Gastrocnemius medialis (tissue), 4 donors: ENCODE results near the gene ABCA6. TPM values are rescaled to one million over a fixed set of nuclear protein-coding genes. Genes with fewer than 3 reads are reported as not detected.

Experiments used
- ATAC-seq, 2 donors: fragments of 150-250 bp; one replicate each; pipeline ENCODE4 v1.9.1; 2016
- DNase-seq, 2 donors: peaks; one replicate each; pipeline ENCODE4 v3.0.0-alpha.2; 2019
- H3K27ac ChIP-seq, 4 donors: fragments of 200-600 bp; sonication (generic); 1 replicate in 1 of 4; 2 replicates in 3 of 4; pipeline ENCODE4 v1.5.1; 2016 to 2018; ENCODE audit warnings: mild to moderate bottlenecking in 2 of 4, moderate library complexity in 1 of 4
- H3K27me3 ChIP-seq, 3 donors: fragments of 200-600 bp; sonication (generic) in 2 of 3; 1 replicate in 1 of 3; 2 replicates in 2 of 3; pipeline versions ENCODE4 v1.5.1 to v1.6.0; 2016 to 2019; ENCODE audit warnings: mild to moderate bottlenecking in 1 of 3, moderate library complexity in 1 of 3
- H3K36me3 ChIP-seq, 2 donors: fragments of 200-600 bp; sonication (generic) in 1 of 2; one replicate each; pipeline ENCODE4 v1.5.1; 2017 to 2018
- H3K4me1 ChIP-seq, 2 donors: fragments of 200-600 bp; sonication (generic) in 1 of 2; one replicate each; pipeline ENCODE4 v1.5.1; 2016 to 2017; ENCODE audit warnings: mild to moderate bottlenecking in 2 of 2
- H3K4me3 ChIP-seq, 4 donors: fragments of 200-600 bp; sonication (generic) in 3 of 4; 1 replicate in 1 of 4; 2 replicates in 3 of 4; pipeline ENCODE4 v1.5.1; 2016 to 2019; ENCODE audit warnings: mild to moderate bottlenecking in 2 of 4
- H3K9me3 ChIP-seq, 3 donors: fragments of 200-600 bp; sonication (generic) in 2 of 3; 1 replicate in 1 of 3; 2 replicates in 2 of 3; pipeline ENCODE4 v1.5.1; 2016 to 2019
- POLR2A ChIP-seq, 2 donors: fragments of 450-650 bp; IDR thresholded peaks; one replicate each; pipeline ENCODE4 v1.6.1; 2017; ENCODE audit warnings: antibody characterized with exemption in 2 of 2, mild to moderate bottlenecking in 2 of 2, moderate library complexity in 2 of 2
- in situ Hi-C, 4 donors: fragments of 200-750 bp; cut with MboI; loops; one replicate each; pipeline versions ENCODE4 v1.15.0 to v1.8.0; 2017; ENCODE audit warnings: low sequenced_read_pairs in 4 of 4
- intact Hi-C: fragments of 100-400 bp; cut with DNase I; formaldehyde crosslinking; loops from one replicate; pipeline ENCODE4 v1.15.1; 2023; ENCODE audit warnings: low total_unique reads
- total RNA-seq, 4 donors: library from RNA; depleted of rRNA; stranded (reverse); fragments of >200 nt; gene quantifications; one replicate each; pipeline versions ENCODE4 v1.1.0 to v1.2.3, GENCODE V29; 2016
- TF ChIP-seq, protein P1 (sequence below), 5 experiments: fragments of 450-650 bp in 3 of 5; fragments of 200-600 bp in 2 of 5; sonication (generic) in 2 of 5; IDR thresholded peaks in 4 of 5; conservative IDR thresholded peaks in 1 of 5; 1 replicate in 4 of 5; 2 replicates in 1 of 5; pipeline ENCODE4 v1.5.1; 2016 to 2019; ENCODE audit warnings: antibody characterized with exemption in 5 of 5, mild to moderate bottlenecking in 3 of 5, moderate library complexity in 3 of 5

Gene ABCA6
- total RNA-seq, 4 donors from 2014 or later = 12.8 to 82.3 (median 15.7) TPM

DNA sequence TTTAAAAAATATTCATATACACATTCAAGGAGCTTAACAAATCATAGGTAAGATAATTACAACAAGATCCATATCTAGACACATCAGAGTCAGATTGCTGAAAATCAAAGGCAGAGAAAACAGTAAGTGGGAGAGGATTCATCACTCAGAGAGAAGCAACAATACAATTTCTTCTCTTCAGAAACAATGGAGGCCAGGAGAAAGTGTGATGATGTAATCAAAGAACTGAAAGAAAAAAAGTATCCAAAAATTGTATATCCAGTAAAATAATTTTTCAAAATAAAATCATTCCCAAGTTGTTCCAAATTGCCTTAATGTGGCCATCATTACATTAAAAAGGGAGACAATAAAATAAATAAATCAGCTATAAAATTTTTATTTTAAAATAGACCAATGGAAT lies 17.7 kb upstream of the ABCA6 start:
- TF ChIP-seq, protein P1, sequence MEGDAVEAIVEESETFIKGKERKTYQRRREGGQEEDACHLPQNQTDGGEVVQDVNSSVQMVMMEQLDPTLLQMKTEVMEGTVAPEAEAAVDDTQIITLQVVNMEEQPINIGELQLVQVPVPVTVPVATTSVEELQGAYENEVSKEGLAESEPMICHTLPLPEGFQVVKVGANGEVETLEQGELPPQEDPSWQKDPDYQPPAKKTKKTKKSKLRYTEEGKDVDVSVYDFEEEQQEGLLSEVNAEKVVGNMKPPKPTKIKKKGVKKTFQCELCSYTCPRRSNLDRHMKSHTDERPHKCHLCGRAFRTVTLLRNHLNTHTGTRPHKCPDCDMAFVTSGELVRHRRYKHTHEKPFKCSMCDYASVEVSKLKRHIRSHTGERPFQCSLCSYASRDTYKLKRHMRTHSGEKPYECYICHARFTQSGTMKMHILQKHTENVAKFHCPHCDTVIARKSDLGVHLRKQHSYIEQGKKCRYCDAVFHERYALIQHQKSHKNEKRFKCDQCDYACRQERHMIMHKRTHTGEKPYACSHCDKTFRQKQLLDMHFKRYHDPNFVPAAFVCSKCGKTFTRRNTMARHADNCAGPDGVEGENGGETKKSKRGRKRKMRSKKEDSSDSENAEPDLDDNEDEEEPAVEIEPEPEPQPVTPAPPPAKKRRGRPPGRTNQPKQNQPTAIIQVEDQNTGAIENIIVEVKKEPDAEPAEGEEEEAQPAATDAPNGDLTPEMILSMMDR (IDR thresholded peaks at IDR 0.05 in 4 of 5, conservative IDR thresholded peaks at IDR 0.05 in 1 of 5) = no peak
- TF ChIP-seq POLR2A (IDR thresholded peaks at IDR 0.05) = no peak
- H3K9me3 ChIP-seq = no peaks in the 10 kb centered on the region
- in situ Hi-C loops (no loop called here), intact Hi-C loops (no loop called here)
- no peaks in the 10 kb centered on the region for H3K4me1 ChIP-seq
- no peaks in the 10 kb centered on the region for H3K27me3 ChIP-seq
- no peak overlapping the region for H3K4me3 ChIP-seq
- H3K36me3 ChIP-seq = peaks cover 0 to 36% of the 10 kb centered on the region in 2 donors
- ATAC-seq = no peak
- no peak for DNase-seq
- H3K27ac ChIP-seq = no peak overlapping the region

DNA sequence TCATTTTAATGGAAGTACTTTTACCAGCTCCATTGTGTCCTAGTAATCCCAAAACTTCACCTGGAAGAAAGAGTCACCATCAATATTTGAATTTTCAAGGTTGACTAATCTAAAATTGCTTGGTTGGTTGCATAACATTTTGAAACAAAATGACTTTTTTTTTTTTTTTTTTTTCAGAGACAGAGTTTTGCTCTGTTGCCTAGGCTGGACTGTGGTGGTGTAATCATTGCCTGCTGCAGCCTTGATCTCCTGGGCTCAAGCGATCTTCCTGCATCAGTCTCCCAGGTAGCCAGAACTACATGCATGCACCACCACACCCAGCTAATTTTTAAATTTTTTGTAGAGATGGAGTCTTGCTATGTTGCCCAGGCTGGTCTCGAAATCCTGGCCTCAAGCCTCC lies 12.6 kb upstream of the ABCA6 start:
- peaks cover 0 to 75% of the 10 kb centered on the region in 2 donors for H3K36me3 ChIP-seq
- TF ChIP-seq, protein P1 (IDR thresholded peaks at IDR 0.05 in 4 of 5, conservative IDR thresholded peaks at IDR 0.05 in 1 of 5) = no peak
- no peak for TF ChIP-seq POLR2A (IDR thresholded peaks at IDR 0.05)
- intact Hi-C loops = no loop called here
- no peaks in the 10 kb centered on the region for H3K9me3 ChIP-seq
- no peak for DNase-seq
- H3K27me3 ChIP-seq = no peaks in the 10 kb centered on the region
- H3K4me1 ChIP-seq = no peaks in the 10 kb centered on the region
- ATAC-seq = no peak
- no peak overlapping the region for H3K27ac ChIP-seq
- in situ Hi-C loops = no loop called here
- no peak overlapping the region for H3K4me3 ChIP-seq

DNA sequence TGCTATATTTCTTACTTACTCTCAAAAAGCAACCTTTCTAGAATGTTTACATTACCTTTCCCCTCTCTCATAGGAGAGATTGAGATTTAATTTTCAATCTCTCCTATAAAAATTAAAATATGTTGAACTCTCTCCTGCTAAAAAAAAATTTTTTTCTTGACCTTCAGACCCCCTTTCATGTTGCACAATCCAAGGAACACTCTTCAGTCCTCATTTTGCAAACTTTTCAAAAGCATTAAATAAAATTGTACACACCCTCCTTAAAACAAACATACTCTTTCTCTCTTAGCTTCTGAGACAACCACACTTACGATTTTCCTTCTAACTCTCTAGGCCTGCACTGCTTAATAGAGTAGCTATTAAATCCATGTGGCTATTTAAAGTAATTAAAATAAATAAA lies 8.6 kb upstream of the ABCA6 start:
- ATAC-seq = no peak
- TF ChIP-seq, protein P1 (IDR thresholded peaks at IDR 0.05 in 4 of 5, conservative IDR thresholded peaks at IDR 0.05 in 1 of 5) = no peak
- no peak for TF ChIP-seq POLR2A (IDR thresholded peaks at IDR 0.05)
- intact Hi-C loops = no loop called here

DNA sequence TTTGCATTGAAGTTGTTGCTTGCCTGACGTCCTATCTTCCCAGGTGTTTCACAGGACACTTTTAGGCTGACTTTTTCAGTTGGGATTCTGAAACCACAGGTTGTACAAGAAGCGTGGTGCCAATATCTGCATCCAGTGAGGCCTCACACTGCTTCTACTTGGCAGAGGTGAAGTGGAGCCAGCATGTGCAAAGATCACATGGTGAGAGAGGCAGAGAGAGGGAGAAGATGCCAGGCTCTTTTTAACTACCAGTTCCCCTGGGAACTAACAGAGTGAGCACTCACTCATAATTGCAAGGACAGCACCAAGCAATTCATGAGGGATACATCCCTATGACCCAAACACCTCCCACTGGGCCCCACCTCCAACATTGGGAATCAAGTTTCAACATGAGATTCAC lies 5.8 kb upstream of the ABCA6 start:
- ATAC-seq (no peak), DNase-seq (no peak)
- Histone ChIP-seq H3K36me3 (peaks cover 0 to 49% of the 10 kb centered on the region in 2 donors), H3K4me1 (peaks cover 0 to 6% of the 10 kb centered on the region in 2 donors), H3K9me3 (no peaks in the 10 kb centered on the region), H3K4me3 (no peak overlapping the region), H3K27ac (no peak overlapping the region), H3K27me3 (no peaks in the 10 kb centered on the region)
- TF ChIP-seq POLR2A (IDR thresholded peaks at IDR 0.05) = no peak
- TF ChIP-seq, protein P1 (IDR thresholded peaks at IDR 0.05 in 4 of 5, conservative IDR thresholded peaks at IDR 0.05 in 1 of 5) = no peak
- intact Hi-C loops = loop anchor here (10.0 kb wide), 1 partner anchor 373 kb away; no protein-coding TSS in a partner anchor
- in situ Hi-C loops = no loop called here

More for the DNA sequence above, 8.6 kb upstream of the ABCA6 start:
- DNase-seq = no peak
- in situ Hi-C loops = no loop called here
- Histone ChIP-seq H3K36me3 (peaks cover 0 to 77% of the 10 kb centered on the region in 2 donors), H3K4me1 (no peaks in the 10 kb centered on the region), H3K27me3 (no peaks in the 10 kb centered on the region), H3K9me3 (no peaks in the 10 kb centered on the region), H3K4me3 (no peak overlapping the region), H3K27ac (no peak overlapping the region)
